HG03460 (cell line): ENCODE data around the gene CYB5RL.
A peak's percentile ranks its signal among the peaks of the same experiment; 100 is the strongest.
"Not testable (repeated sequence)": the region's sequence is repeated elsewhere in the genome, so short reads cannot be mapped to it uniquely, and the experiment has no call there.

Experiments used
- ATAC-seq: cut with Tn5 transposase; IDR thresholded peaks from one replicate; pipeline ENCODE4 v1.9.1; 2021; ENCODE audit not compliant: unreplicated experiment

CYB5RL gene

DNA sequence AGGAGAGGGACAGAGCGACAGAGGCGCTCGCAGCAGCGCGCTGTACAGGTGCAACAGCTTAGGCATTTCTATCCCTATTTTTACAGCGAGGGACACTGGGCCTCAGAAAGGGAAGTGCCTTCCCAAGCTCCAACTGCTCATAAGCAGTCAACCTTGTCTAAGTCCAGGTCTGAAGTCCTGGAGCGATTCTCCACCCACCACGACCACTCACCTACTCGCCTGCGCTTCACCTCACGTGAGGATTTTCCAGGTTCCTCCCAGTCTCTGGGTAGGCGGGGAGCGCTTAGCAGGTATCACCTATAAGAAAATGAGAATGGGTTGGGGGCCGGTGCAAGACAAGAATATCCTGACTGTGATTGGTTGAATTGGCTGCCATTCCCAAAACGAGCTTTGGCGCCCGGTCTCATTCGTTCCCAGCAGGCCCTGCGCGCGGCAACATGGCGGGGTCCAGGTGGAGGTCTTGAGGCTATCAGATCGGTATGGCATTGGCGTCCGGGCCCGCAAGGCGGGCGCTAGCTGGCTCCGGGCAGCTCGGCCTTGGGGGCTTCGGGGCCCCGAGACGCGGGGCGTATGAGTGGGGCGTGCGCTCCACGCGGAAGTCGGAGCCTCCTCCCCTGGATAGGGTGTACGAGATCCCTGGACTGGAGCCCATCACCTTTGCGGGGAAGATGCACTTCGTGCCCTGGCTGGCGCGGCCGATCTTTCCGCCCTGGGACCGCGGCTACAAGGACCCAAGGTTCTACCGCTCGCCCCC is at the start of gene CYB5RL, which contains the start of gene MRPL37:
TSS of gene CYB5RL (minus strand) at position 266 of the 754 bp plus-strand sequence. CDS start 4,414 bp downstream, outside the sequence.
TSS of gene MRPL37 (plus strand) at position 403 of the 754 bp plus-strand sequence. CDS start at position 480, 77 bp downstream.
- ATAC-seq, result peak; percentile 98

GRCh38 chr1:54248966-54249365 is 49.1 kb upstream of the CYB5RL start:
- ATAC-seq, result no peak

DNA sequence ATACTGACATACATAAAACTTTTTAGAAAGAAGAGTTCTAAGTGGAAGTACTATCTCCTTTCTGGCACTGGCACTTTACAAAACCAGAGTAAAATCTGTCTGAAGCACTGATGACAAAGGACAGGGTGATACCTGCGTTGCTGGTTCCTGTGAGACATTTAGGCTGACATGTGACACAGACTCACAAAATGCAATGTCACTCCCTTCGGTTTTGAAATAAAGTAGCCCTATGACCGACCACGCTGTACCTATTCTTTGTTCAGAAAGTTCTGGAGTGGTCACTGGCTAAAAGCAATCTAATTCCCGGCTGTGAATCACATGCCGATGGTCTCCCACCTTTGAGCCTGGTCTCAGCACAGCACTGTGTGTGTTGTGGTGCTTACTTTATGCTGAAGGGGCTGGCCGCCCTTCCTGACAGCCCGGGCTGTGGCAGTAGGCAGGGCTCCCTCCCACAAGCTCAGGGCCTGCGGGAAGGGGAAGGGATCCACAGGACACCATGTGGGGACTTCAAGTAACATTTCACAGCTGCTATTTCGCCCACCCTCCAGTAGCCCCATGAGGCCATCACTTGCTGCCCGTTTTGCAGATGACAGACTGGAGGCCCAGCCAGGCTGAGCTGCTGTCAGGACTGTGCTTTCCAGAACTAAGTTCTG is 48.2 kb upstream of the CYB5RL start:
- no peak for ATAC-seq

GRCh38 chr1:54246116-54246721 is 46.4 kb upstream of the CYB5RL start:
- ATAC-seq, result no peak

DNA sequence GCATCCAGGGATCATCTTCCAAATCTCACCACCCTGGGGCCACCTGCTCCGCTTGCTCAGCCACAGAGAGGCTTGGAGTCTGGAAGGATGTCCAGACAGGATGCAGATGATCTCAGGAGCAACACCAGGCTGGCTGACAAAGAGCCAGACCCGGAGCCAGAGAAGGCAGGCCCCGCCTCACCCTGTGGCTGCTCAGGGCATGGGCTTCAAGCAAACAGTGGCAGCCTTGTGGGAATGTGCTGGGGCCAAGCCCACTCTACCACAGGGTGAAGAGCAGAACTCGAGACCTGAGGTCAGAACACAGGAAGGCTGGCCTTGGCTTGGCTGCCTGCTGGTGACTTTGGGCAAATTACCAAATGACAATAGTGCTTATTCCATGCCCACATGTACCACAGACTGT is 45.7 kb upstream of the CYB5RL start:
- ATAC-seq, result no peak

- ATAC-seq, result no peak
These were observed 44.8 kb upstream of the CYB5RL start for GRCh38 chr1:54244655-54245054.

DNA sequence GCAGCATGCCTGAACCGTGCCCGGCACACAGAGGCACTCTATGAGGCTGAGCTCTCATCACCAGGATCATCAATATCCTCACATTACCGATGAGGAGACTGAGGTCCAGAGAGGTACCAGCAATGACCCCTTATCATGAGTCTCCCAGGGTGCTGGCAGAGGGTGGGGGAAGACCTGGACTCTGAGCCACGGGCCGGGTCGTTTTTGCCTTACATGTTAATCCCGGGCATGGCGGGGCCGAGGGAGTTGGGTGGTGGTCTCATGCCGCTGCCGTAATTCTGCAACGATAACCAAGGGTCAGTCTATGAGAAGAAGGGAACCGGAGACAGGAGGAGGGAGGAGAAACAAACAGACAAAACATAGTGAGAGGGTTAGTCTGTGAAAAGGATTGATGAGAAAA is 43.2 kb upstream of the CYB5RL start:
- ATAC-seq, result no peak

GRCh38 chr1:54241364-54241763 is 41.5 kb upstream of the CYB5RL start:
- no peak for ATAC-seq

DNA sequence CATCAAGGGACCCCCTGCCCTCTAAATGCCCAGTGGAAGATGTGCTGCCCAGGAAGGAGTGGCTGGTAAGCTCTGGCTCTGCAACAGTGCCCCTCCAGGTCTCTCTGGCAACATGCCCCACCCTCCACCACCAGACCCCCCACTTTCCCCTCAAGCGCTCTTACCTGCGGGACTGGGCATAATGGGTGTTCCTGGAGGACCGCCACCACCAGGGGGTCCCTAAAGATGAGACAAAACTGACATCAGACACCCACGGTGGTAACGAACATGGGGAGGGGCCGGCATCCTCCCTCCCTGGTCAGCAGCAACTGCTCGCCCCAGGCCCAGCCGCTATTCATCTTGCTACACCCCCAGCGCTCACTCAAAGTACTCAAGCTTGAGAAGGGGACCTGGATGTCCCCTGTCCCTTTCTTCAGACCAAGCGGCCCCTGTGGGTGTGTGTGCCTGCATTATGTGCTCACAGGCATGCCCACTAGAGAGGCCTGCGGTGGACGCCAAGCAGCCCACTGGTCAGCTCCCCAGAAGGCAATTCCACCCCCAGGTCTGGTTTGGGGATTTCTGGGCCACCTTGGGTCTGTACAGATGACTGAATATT is 41.0 kb upstream of the CYB5RL start:
- ATAC-seq, result no peak

GRCh38 chr1:54239631-54240031 is 39.8 kb upstream of the CYB5RL start:
- no peak for ATAC-seq

DNA sequence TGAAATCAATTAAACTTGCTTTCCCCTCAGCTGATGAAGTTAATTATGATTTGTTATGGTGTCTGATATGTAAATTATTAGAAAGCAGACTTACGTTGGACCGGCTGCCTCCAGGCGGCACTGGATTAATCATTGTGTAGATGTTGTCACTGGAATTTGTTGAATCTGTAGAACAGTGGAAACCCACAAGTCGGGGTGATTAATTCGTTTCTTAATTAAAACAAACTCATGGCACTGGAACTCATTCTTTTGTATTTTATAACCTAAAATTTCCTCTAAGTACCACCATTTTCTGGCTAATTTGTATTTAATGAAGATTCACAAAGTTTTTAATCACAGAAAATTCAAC is 39.2 kb upstream of the CYB5RL start:
- ATAC-seq, result no peak

- ATAC-seq, result no peak
These were observed 38.7 kb upstream of the CYB5RL start for GRCh38 chr1:54238353-54239034.

- ATAC-seq, result no peak
These were observed 37.8 kb upstream of the CYB5RL start for GRCh38 chr1:54237586-54237985.

DNA sequence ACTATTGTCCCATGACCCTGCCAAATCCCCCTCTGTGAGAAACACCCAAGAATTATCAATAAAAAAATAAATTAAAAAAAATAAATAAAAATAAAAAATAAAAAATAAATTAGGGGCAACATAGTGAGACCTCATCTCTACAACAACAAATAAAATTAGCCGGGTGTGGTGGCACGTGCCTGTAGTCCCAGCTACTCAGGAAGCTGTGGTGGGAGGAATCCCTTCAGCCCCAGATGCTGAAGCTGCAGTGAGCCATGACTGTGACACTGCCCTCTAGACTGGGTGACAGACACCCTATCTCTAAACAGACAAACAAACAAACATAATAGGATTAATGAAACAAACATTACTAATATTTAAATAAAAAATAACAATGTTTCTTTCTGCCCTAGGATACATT is 34.5 kb upstream of the CYB5RL start:
- ATAC-seq, result no peak

GRCh38 chr1:54233196-54233595 is 33.4 kb upstream of the CYB5RL start:
- not testable (repeated sequence) for ATAC-seq

GRCh38 chr1:54230507-54231339 is 30.9 kb upstream of the CYB5RL start:
- no peak for ATAC-seq

- ATAC-seq, result no peak
These were observed 29.6 kb upstream of the CYB5RL start for GRCh38 chr1:54229281-54229891.

- no peak for ATAC-seq
These were observed 28.8 kb upstream of the CYB5RL start for GRCh38 chr1:54228638-54229079.

GRCh38 chr1:54227891-54228310 is 28.1 kb upstream of the CYB5RL start:
- ATAC-seq, result no peak
